IMR-90 (cell line): ENCODE data around the gene STON2. TPM values are rescaled to one million over a fixed set of nuclear protein-coding genes. Genes with fewer than 3 reads are reported as not detected.

Source experiments
- ATAC-seq: fragments of 200-7000 bp; cut with Tn5 transposase; 2 replicates; pipeline ENCODE4 v1.9.1; 2020; ENCODE audit warnings: low read depth, mild to moderate bottlenecking, moderate library complexity
- BruUV-seq: library from RNA; stranded (reverse); fragments of 400-500 nt; replicated peaks from 2 replicates; lab custom pipeline; 2021; lab: Mats Ljungman, UMichigan
- CTCF ChIA-PET: fragments of 300-600 bp; formaldehyde crosslinking; extraction: SDS; loops from one replicate; lab custom pipeline; 2021; ENCODE audit warnings: antibody characterized with exemption; lab: Yijun Ruan, JAX
- POLR2A ChIA-PET: fragments of 300-600 bp; sonication (Branson Sonifier 250); formaldehyde crosslinking; loops from one replicate; lab custom pipeline; 2022; ENCODE audit warnings: antibody characterized with exemption; ENCODE audit not compliant: unreplicated experiment; lab: Charles Lee
- DNase-seq: peaks from one replicate; pipeline ENCODE4 v3.0.0; 2013
- H2AFZ ChIP-seq: replicated peaks from 2 replicates; pipeline ENCODE3; 2013; ENCODE audit warnings: low read length, mild to moderate bottlenecking; ENCODE audit not compliant: poor library complexity
- H2AK5ac ChIP-seq: 2 replicates; pipeline ENCODE4 v1.6.1; 2013; ENCODE audit warnings: low read depth, low read length, inconsistent platforms
- H2AK9ac ChIP-seq: replicated peaks from 2 replicates; pipeline ENCODE3; 2013; ENCODE audit warnings: mild to moderate bottlenecking, low read depth, low read length, moderate library complexity; ENCODE audit not compliant: poor library complexity
- H2BK120ac ChIP-seq: 2 replicates; pipeline ENCODE4 v1.6.1; 2013; ENCODE audit warnings: low read depth, low read length, inconsistent platforms
- H2BK15ac ChIP-seq: 3 replicates; pipeline ENCODE4 v1.6.1; 2013; ENCODE audit warnings: low read depth, low read length, inconsistent platforms
- H2BK20ac ChIP-seq: 2 replicates; pipeline ENCODE4 v1.6.1; 2013; ENCODE audit warnings: low read depth, mild to moderate bottlenecking, inconsistent platforms, low read length, moderate library complexity
- H2BK5ac ChIP-seq: 2 replicates; pipeline ENCODE4 v1.6.1; 2013; ENCODE audit warnings: mild to moderate bottlenecking, low read depth, low read length, inconsistent platforms; ENCODE audit not compliant: poor library complexity, severe bottlenecking
- H3K14ac ChIP-seq: replicated peaks from 2 replicates; pipeline ENCODE4 v1.6.1; 2013; ENCODE audit warnings: low read depth, low read length, inconsistent platforms
- H3K18ac ChIP-seq: 2 replicates; pipeline ENCODE4 v1.6.1; 2013; ENCODE audit warnings: low read depth, low read length, control low read depth
- H3K23ac ChIP-seq: 2 replicates; pipeline ENCODE4 v1.6.1; 2013; ENCODE audit warnings: low read depth, low read length, inconsistent platforms
- H3K27ac ChIP-seq: 2 replicates; pipeline ENCODE4 v1.5.1; 2013; ENCODE audit warnings: mild to moderate bottlenecking, control low read depth, low read length; ENCODE audit not compliant: insufficient read depth
- H3K27me3 ChIP-seq: 2 replicates; pipeline ENCODE4 v1.6.1; 2013; ENCODE audit warnings: low read length; ENCODE audit not compliant: control insufficient read depth, insufficient read depth
- H3K36me3 ChIP-seq: 2 replicates; pipeline ENCODE4 v1.6.1; 2013; ENCODE audit warnings: low read length, mixed read lengths; ENCODE audit not compliant: control insufficient read depth, insufficient read depth
- H3K4ac ChIP-seq: 2 replicates; pipeline ENCODE4 v1.6.1; 2013; ENCODE audit warnings: low read depth, low read length, inconsistent platforms
- H3K4me1 ChIP-seq: 2 replicates; pipeline ENCODE4 v1.6.1; 2013; ENCODE audit warnings: low read length, mixed read lengths; ENCODE audit not compliant: control insufficient read depth, insufficient read depth
- H3K4me2 ChIP-seq: 2 replicates; pipeline ENCODE4 v1.6.1; 2013; ENCODE audit warnings: low read depth, mild to moderate bottlenecking, control low read depth, low read length, moderate library complexity
- H3K4me3 ChIP-seq: 2 replicates; pipeline ENCODE4 v1.5.1; 2013; ENCODE audit warnings: low read depth, mild to moderate bottlenecking, control low read depth, low read length, moderate library complexity; ENCODE audit not compliant: insufficient read depth
- H3K56ac ChIP-seq: 2 replicates; pipeline ENCODE4 v1.6.1; 2013; ENCODE audit warnings: low read length, inconsistent platforms; ENCODE audit not compliant: insufficient read depth; ENCODE audit errors: extremely low read depth
- H3K79me1 ChIP-seq, 2 experiments: 2 replicates each; pipeline ENCODE4 v1.6.1; 2013; ENCODE audit warnings: low read length in 2 of 2, inconsistent platforms in 1 of 2, low read depth in 1 of 2
- H3K9ac ChIP-seq: 2 replicates; pipeline ENCODE4 v1.6.1; 2013; ENCODE audit warnings: low read depth, low read length, control low read depth
- H3K9me1 ChIP-seq: 2 replicates; pipeline ENCODE4 v1.6.1; 2013; ENCODE audit warnings: low read length, inconsistent platforms; ENCODE audit not compliant: insufficient read depth
- H3K9me3 ChIP-seq: 2 replicates; pipeline ENCODE4 v1.6.1; 2013; ENCODE audit warnings: low read length; ENCODE audit not compliant: control insufficient read depth, insufficient read depth
- H4K20me1 ChIP-seq: 2 replicates; pipeline ENCODE4 v1.6.1; 2013; ENCODE audit warnings: low read length, inconsistent platforms; ENCODE audit not compliant: insufficient read depth
- H4K5ac ChIP-seq: 2 replicates; pipeline ENCODE4 v1.6.1; 2013; ENCODE audit warnings: mild to moderate bottlenecking, low read depth, low read length, control low read depth
- H4K8ac ChIP-seq, 2 experiments: 2 replicates each; pipeline ENCODE4 v1.6.1; 2013; ENCODE audit warnings: low read depth in 2 of 2, low read length in 2 of 2, control low read depth in 1 of 2, inconsistent platforms in 1 of 2
- H4K91ac ChIP-seq: 2 replicates; pipeline ENCODE4 v1.6.1; 2013; ENCODE audit warnings: low read depth, low read length, inconsistent platforms; ENCODE audit not compliant: insufficient read depth
- BHLHE40 ChIP-seq: fragments of 150-350 bp; IDR thresholded peaks from 2 replicates; pipeline ENCODE4 v1.6.1; 2016; ENCODE audit warnings: mild to moderate bottlenecking, low read depth, low read length
- CEBPB ChIP-seq: IDR thresholded peaks from 2 replicates; pipeline ENCODE4 v1.6.1; 2012; ENCODE audit warnings: low read depth, low read length, improper control_type of control experiment
- CHD1 ChIP-seq: IDR thresholded peaks from 2 replicates; pipeline ENCODE4 v1.6.1; 2012; ENCODE audit warnings: low read depth, low read length, improper control_type of control experiment
- CTCF ChIP-seq: conservative IDR thresholded peaks from 2 replicates; pipeline ENCODE4 v1.5.1; 2012; ENCODE audit warnings: mild to moderate bottlenecking, low read depth, low read length, improper control_type of control experiment
- ELK1 ChIP-seq: fragments of 150-350 bp; IDR thresholded peaks from 2 replicates; pipeline ENCODE4 v1.6.1; 2016; ENCODE audit warnings: low read depth, mild to moderate bottlenecking, low read length, moderate library complexity, borderline replicate concordance
- FOS ChIP-seq: fragments of 150-350 bp; IDR thresholded peaks from 2 replicates; pipeline ENCODE4 v1.6.1; 2016; ENCODE audit warnings: low read depth, low read length
- MAFK ChIP-seq: IDR thresholded peaks from 2 replicates; pipeline ENCODE4 v1.6.1; 2012; ENCODE audit warnings: low read depth, low read length, improper control_type of control experiment
- MAZ ChIP-seq: IDR thresholded peaks from 2 replicates; pipeline ENCODE4 v1.6.1; 2012; ENCODE audit warnings: low read depth, mild to moderate bottlenecking, low read length, improper control_type of control experiment, moderate library complexity, borderline replicate concordance
- MXI1 ChIP-seq: IDR thresholded peaks from 2 replicates; pipeline ENCODE4 v1.6.1; 2012; ENCODE audit warnings: low read depth, mild to moderate bottlenecking, low read length, moderate library complexity, borderline replicate concordance
- NFE2L2 ChIP-seq: fragments of 150-350 bp; IDR thresholded peaks from 2 replicates; pipeline ENCODE4 v1.6.1; 2016; ENCODE audit warnings: low read depth, mild to moderate bottlenecking, low read length
- POLR2A ChIP-seq: IDR thresholded peaks from 2 replicates; pipeline ENCODE4 v1.6.1; 2012; ENCODE audit warnings: mild to moderate bottlenecking, low read depth, low read length
- RAD21 ChIP-seq: IDR thresholded peaks from 2 replicates; pipeline ENCODE4 v1.6.1; 2012; ENCODE audit warnings: low read length, improper control_type of control experiment
- RCOR1 ChIP-seq: IDR thresholded peaks from 2 replicates; pipeline ENCODE4 v1.6.1; 2012; ENCODE audit warnings: mild to moderate bottlenecking, low read length, improper control_type of control experiment; ENCODE audit not compliant: insufficient replicate concordance
- RFX5 ChIP-seq: IDR thresholded peaks from 2 replicates; pipeline ENCODE4 v1.8.0; 2012; ENCODE audit warnings: low read depth, mild to moderate bottlenecking, low read length, moderate library complexity
- SMC3 ChIP-seq: fragments of 150-350 bp; IDR thresholded peaks from 2 replicates; pipeline ENCODE4 v1.6.1; 2016; ENCODE audit warnings: low read depth, mild to moderate bottlenecking, antibody characterized with exemption, low read length, moderate library complexity
- USF2 ChIP-seq: fragments of 150-350 bp; IDR thresholded peaks from 2 replicates; pipeline ENCODE4 v1.6.1; 2017; ENCODE audit warnings: mild to moderate bottlenecking, antibody characterized with exemption, low read length, low read depth
- WGBS, 2 experiments: methylation state at CpG; one replicate each; pipeline versions ENCODE4 v1.1.5 to v1.1.7; 2013; ENCODE audit warnings: missing lambda C conversion rate in 2 of 2; ENCODE audit not compliant: insufficient read length in 1 of 2; ENCODE audit errors: extremely low coverage in 2 of 2; 5-methylcytosine and 5-hydroxymethylcytosine counted together
- dilution Hi-C: fragments of 300-500 bp; cut with HindIII; formaldehyde crosslinking; loops from one replicate; pipeline ENCODE4 v1.14.3; 2018; ENCODE audit warnings: low sequenced_read_pairs; ENCODE audit not compliant: unreplicated experiment
- in situ Hi-C: fragments of 300-500 bp; cut with MboI; formaldehyde crosslinking; loops from 3 replicates; pipeline ENCODE4 v1.14.3; 2019; ENCODE audit warnings: low sequenced_read_pairs, inconsistent platforms, mixed read lengths
- intact Hi-C: fragments of 100-400 bp; cut with micrococcal nuclease; formaldehyde crosslinking; loops from 2 replicates; pipeline ENCODE4 v1.10.0; 2022
- polyA plus RNA-seq, 3 experiments: library from polyadenylated mRNA; depleted of rRNA; stranded (reverse); fragments of >200 nt; gene quantifications; 2 replicates each; pipeline ENCODE4 v1.2.3, GENCODE V29; 2012; ENCODE audit warnings: low replicate concordance in 1 of 3
- total RNA-seq: library from RNA; depleted of rRNA; stranded (reverse); fragments of >200 nt; gene quantifications from 2 replicates; pipeline ENCODE4 v1.2.3, GENCODE V29; 2012

STON2 gene
- total and polyA plus RNA-seq, 2 of the 4 experiments (the other 2 are of a cell fraction) = not detected

GRCh38 chr14:81416981-81417380 lies 16.9 kb upstream of the STON2 start:
- no peak overlapping the region for H2AK5ac ChIP-seq
- no peak overlapping the region for H2BK5ac ChIP-seq
- no peak overlapping the region for H2BK120ac ChIP-seq
- H3K79me1 ChIP-seq = no peaks in the 10 kb centered on the region
- TF ChIP-seq POLR2A (no peak), RAD21 (no peak), CEBPB (no peak), CTCF (no peak), MAZ (no peak), MXI1 (no peak), FOS (no peak), MAFK (no peak), RCOR1 (no peak), NFE2L2 (no peak), SMC3 (no peak), ELK1 (no peak), CHD1 (no peak), USF2 (no peak), RFX5 (no peak), BHLHE40 (no peak)
- no peaks in the 10 kb centered on the region for H3K9me1 ChIP-seq
- ChIA-PET POLR2A (no interaction called here), CTCF (no interaction called here)
- H4K20me1 ChIP-seq = no peaks in the 10 kb centered on the region
- dilution Hi-C loops (no loop called here), in situ Hi-C loops (no loop called here), intact Hi-C loops (no loop called here)
- no peaks in the 10 kb centered on the region for H3K4me1 ChIP-seq
- no peak overlapping the region for H3K56ac ChIP-seq
- no peak overlapping the region for H3K18ac ChIP-seq
- no peaks in the 10 kb centered on the region for H3K36me3 ChIP-seq
- no peak overlapping the region for H4K5ac ChIP-seq
- no peak overlapping the region for H3K4me2 ChIP-seq
- no peak for DNase-seq
- H4K8ac ChIP-seq = no peak overlapping the region
- no CpG with 5 or more reads among the region's 7 CpGs for WGBS, 2 experiments
- H3K27ac ChIP-seq = no peak overlapping the region
- H3K14ac ChIP-seq = no peak overlapping the region
- H3K4ac ChIP-seq = no peak overlapping the region
- ATAC-seq = no peak
- no peak overlapping the region for H2AFZ ChIP-seq
- H3K27me3 ChIP-seq = no peaks in the 10 kb centered on the region
- H4K91ac ChIP-seq = no peak overlapping the region
- no peak overlapping the region for H2BK20ac ChIP-seq
- no peak overlapping the region for H2AK9ac ChIP-seq
- H3K9ac ChIP-seq = no peak overlapping the region
- BruUV-seq = no TSS peak
- H2BK15ac ChIP-seq = no peak overlapping the region
- H3K4me3 ChIP-seq = no peak overlapping the region
- no peaks in the 10 kb centered on the region; the same call in 1 of the 2 replicates for H3K9me3 ChIP-seq
- no peak overlapping the region for H3K23ac ChIP-seq
